Fibroblast of lung (primary cell): ENCODE measurements around the gene RER1. TPM values are rescaled to one million over a fixed set of nuclear protein-coding genes. Genes with fewer than 3 reads are reported as not detected.

Experiments
- DNase-seq, 2 donors: peaks; one replicate each; pipeline versions ENCODE4 v3.0.0 to v3.0.0-alpha.2; 2010; ENCODE audit warnings: low read depth in 2 of 2
- H2AFZ ChIP-seq: 2 replicates; pipeline ENCODE4 v1.5.1; 2012; ENCODE audit warnings: low read length, control low read depth, inconsistent platforms
- H3K27ac ChIP-seq: 2 replicates; pipeline ENCODE4 v1.5.1; 2011; ENCODE audit warnings: low read length, control low read depth; ENCODE audit not compliant: insufficient read depth
- H3K27me3 ChIP-seq: 2 replicates; pipeline ENCODE4 v1.5.1; 2011; ENCODE audit warnings: mild to moderate bottlenecking, low read length; ENCODE audit not compliant: control insufficient read depth, insufficient read depth
- H3K36me3 ChIP-seq: 2 replicates; pipeline ENCODE4 v1.5.1; 2011; ENCODE audit warnings: low read length; ENCODE audit not compliant: control insufficient read depth, insufficient read depth
- H3K4me1 ChIP-seq: 2 replicates; pipeline ENCODE4 v1.5.1; 2011; ENCODE audit warnings: low read length; ENCODE audit not compliant: control insufficient read depth, insufficient read depth; ENCODE audit errors: extremely low read depth
- H3K4me2 ChIP-seq: 2 replicates; pipeline ENCODE4 v1.5.1; 2011; ENCODE audit warnings: low read length, control low read depth; ENCODE audit not compliant: insufficient read depth; ENCODE audit errors: extremely low read depth
- H3K4me3 ChIP-seq, 4 experiments: fragments of 200-600 bp in 1 of 4; sonication (generic) in 1 of 4; replicated peaks in 1 of 4; 2 replicates each; pipeline ENCODE4 v1.5.1; 2011 to 2016; ENCODE audit warnings: low read length in 4 of 4, low read depth in 3 of 4, mild to moderate bottlenecking in 3 of 4, control low read depth in 2 of 4, inconsistent platforms in 1 of 4, mixed read lengths in 1 of 4; ENCODE audit not compliant: insufficient read depth in 1 of 4; ENCODE audit errors: control extremely low read depth in 1 of 4
- H3K79me2 ChIP-seq: 2 replicates; pipeline ENCODE4 v1.5.1; 2012; ENCODE audit warnings: mild to moderate bottlenecking, low read length, inconsistent platforms; ENCODE audit not compliant: control insufficient read depth, insufficient read depth
- H3K9ac ChIP-seq: 2 replicates; pipeline ENCODE4 v1.5.1; 2011; ENCODE audit warnings: mild to moderate bottlenecking, low read length, control low read depth; ENCODE audit not compliant: insufficient read depth
- H3K9me3 ChIP-seq: 2 replicates; pipeline ENCODE4 v1.5.1; 2012; ENCODE audit warnings: low read depth, low read length; ENCODE audit not compliant: control insufficient read depth, insufficient read depth
- H4K20me1 ChIP-seq: 2 replicates; pipeline ENCODE4 v1.5.1; 2011; ENCODE audit warnings: low read length; ENCODE audit not compliant: control insufficient read depth, insufficient read depth; ENCODE audit errors: extremely low read depth
- EZH2 ChIP-seq: IDR thresholded peaks from 2 replicates; pipeline ENCODE4 v1.5.1; 2012; ENCODE audit warnings: low read length, control low read depth, mild to moderate bottlenecking; ENCODE audit errors: missing control alignments
- polyA plus RNA-seq, 2 donors: library from polyadenylated mRNA; depleted of rRNA in 1 of 2; stranded (reverse) in 1 of 2; unstranded in 1 of 2; fragments of >200 nt; gene quantifications; 2 replicates each; pipeline ENCODE4 v1.2.1, GENCODE V29; 2011 to 2012; ENCODE audit warnings: missing spikeins in 1 of 2
- total RNA-seq: library from RNA; depleted of rRNA; stranded (reverse); fragments of >200 nt; gene quantifications from 2 replicates; pipeline ENCODE4 v1.2.1, GENCODE V29; 2014
- TF ChIP-seq, protein P1 (sequence below), 2 donors: IDR thresholded peaks in 1 of 2; conservative IDR thresholded peaks in 1 of 2; 1 replicate in 1 of 2; 2 replicates in 1 of 2; pipeline ENCODE4 v1.5.1; 2011 to 2012; ENCODE audit warnings: low read length in 2 of 2, control low read depth in 1 of 2, inconsistent platforms in 1 of 2, low read depth in 1 of 2, mild to moderate bottlenecking in 1 of 2

Gene RER1
- total and polyA plus RNA-seq, 2 donors (not counting 1 experiment from before 2014, with no cell fraction given), result 76.1 to 271 TPM

- Histone ChIP-seq H3K4me1 (no peaks in the 10 kb centered on the region), H4K20me1 (no peaks in the 10 kb centered on the region), H3K9ac (no peak overlapping the region), H3K4me2 (no peak overlapping the region), H3K4me3 (no peak overlapping the region), H3K27me3 (no peaks in the 10 kb centered on the region), H3K36me3 (no peaks in the 10 kb centered on the region), H3K9me3 (no peaks in the 10 kb centered on the region), H3K27ac (no peak overlapping the region), H3K79me2 (no peaks in the 10 kb centered on the region), H2AFZ (no peak overlapping the region)
- TF ChIP-seq EZH2, result no peak
- TF ChIP-seq, protein P1, sequence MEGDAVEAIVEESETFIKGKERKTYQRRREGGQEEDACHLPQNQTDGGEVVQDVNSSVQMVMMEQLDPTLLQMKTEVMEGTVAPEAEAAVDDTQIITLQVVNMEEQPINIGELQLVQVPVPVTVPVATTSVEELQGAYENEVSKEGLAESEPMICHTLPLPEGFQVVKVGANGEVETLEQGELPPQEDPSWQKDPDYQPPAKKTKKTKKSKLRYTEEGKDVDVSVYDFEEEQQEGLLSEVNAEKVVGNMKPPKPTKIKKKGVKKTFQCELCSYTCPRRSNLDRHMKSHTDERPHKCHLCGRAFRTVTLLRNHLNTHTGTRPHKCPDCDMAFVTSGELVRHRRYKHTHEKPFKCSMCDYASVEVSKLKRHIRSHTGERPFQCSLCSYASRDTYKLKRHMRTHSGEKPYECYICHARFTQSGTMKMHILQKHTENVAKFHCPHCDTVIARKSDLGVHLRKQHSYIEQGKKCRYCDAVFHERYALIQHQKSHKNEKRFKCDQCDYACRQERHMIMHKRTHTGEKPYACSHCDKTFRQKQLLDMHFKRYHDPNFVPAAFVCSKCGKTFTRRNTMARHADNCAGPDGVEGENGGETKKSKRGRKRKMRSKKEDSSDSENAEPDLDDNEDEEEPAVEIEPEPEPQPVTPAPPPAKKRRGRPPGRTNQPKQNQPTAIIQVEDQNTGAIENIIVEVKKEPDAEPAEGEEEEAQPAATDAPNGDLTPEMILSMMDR (conservative IDR thresholded peaks at IDR 0.05 in 1 of 2, IDR thresholded peaks at IDR 0.05 in 1 of 2; ENCODE audit: low read depth in 1 of 2, low read length in 2 of 2), result no peak
- DNase-seq, result no peak
Observed at GRCh38 chr1:2377751-2378440, 13.7 kb upstream of the RER1 start.

DNA sequence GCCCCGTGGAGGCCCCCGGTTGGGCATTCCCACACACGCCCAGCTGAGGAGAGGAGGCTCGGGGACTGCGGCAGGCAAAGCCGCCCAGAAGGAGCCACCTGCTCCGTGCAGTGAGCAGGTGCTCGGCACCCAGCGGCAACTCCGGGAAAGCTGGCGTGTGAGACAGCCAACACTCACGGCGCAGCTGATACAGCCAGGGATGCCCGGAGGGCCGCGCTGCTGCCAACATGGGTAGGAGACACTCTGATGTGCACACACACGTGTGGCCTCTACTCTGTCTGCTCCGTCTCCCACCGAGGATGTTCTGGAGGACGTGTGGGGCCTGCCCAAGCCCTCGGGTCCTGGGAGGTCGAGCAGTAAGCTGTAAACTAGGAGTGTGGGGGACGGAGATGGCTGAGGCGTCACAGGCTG is 13.2 kb upstream of the RER1 start:
- Histone ChIP-seq H3K9me3 (no peaks in the 10 kb centered on the region), H3K36me3 (no peaks in the 10 kb centered on the region), H3K27ac (no peak overlapping the region), H3K27me3 (no peaks in the 10 kb centered on the region), H2AFZ (no peak overlapping the region), H3K4me3 (no peak overlapping the region), H3K4me2 (no peak overlapping the region), H3K79me2 (no peaks in the 10 kb centered on the region), H3K9ac (no peak overlapping the region), H3K4me1 (no peaks in the 10 kb centered on the region), H4K20me1 (no peaks in the 10 kb centered on the region)
- TF ChIP-seq, protein P1 (conservative IDR thresholded peaks at IDR 0.05 in 1 of 2, IDR thresholded peaks at IDR 0.05 in 1 of 2; ENCODE audit: low read depth in 1 of 2, low read length in 2 of 2), result no peak
- no peak for TF ChIP-seq EZH2
- DNase-seq, result no peak

DNA sequence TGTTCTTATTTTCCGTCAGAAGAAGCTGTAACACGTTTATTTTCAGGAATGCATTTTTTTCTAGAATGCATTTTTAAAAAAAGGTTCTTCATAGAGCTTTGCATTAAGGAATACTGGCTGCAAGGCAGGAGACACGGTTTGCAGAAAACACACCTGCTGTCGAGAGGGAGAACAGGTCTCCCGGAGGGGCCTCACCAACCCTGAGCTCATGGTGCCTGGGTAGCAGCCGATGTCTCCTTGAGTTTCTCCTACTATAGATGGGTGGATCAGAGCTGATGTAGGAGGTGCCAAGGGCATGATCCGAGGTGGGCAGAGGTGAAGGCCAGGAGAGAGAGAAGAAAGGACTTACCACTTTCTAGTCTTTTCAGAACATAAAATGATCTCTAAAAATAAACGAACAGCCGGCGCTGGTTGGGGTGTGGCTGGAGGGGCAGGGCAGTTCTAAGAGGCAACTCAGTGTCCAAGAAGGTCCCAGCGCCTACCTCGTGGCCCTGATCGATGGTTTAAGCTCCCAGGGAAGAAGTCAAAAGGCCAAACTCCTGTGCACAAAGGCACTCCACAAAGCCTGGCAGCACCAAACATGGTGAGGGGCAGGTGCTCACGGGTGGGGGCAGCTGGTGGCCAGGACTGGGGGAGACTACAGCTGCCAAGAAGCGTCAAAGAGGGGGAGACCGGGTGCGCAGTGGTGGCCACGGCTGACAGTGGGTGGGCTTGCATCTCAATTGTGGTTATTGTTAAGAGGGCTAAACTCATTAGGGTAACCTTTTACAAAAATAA is 12.5 kb upstream of the RER1 start:
- Histone ChIP-seq H3K4me1 (no peaks in the 10 kb centered on the region), H3K79me2 (no peaks in the 10 kb centered on the region), H4K20me1 (no peaks in the 10 kb centered on the region), H2AFZ (no peak overlapping the region), H3K36me3 (no peaks in the 10 kb centered on the region), H3K9ac (no peak overlapping the region), H3K9me3 (no peaks in the 10 kb centered on the region), H3K27me3 (no peaks in the 10 kb centered on the region), H3K27ac (no peak overlapping the region), H3K4me2 (no peak overlapping the region), H3K4me3 (no peak overlapping the region)
- DNase-seq, result no peak
- TF ChIP-seq EZH2, result no peak
- TF ChIP-seq, protein P1 (conservative IDR thresholded peaks at IDR 0.05 in 1 of 2, IDR thresholded peaks at IDR 0.05 in 1 of 2; ENCODE audit: low read depth in 1 of 2, low read length in 2 of 2), result no peak
